Kidney (tissue), 14 donors: ENCODE results near the gene DIMT1. TPM values are rescaled to one million over a fixed set of nuclear protein-coding genes. Genes with fewer than 3 reads are reported as not detected.

Experiments
- DNase-seq, 5 donors: peaks; one replicate each; pipeline ENCODE4 v3.0.0-alpha.2; 2013 to 2020
- FAIRE-seq: peaks from 2 replicates; lab custom pipeline; 2012; peaks lifted over from hg19 to GRCh38; lab: Jason Lieb, UNC
- H3K27ac ChIP-seq, 2 donors: one replicate each; pipeline ENCODE4 v1.7.0; 2013; ENCODE audit warnings: low read depth in 2 of 2, low read length in 2 of 2, inconsistent platforms in 1 of 2
- H3K27me3 ChIP-seq: one replicate; pipeline ENCODE4 v1.7.1; 2013; ENCODE audit warnings: low read length, inconsistent platforms; ENCODE audit not compliant: control insufficient read depth, insufficient read depth
- H3K36me3 ChIP-seq, 3 donors: one replicate each; pipeline versions ENCODE4 v1.7.0 to v1.7.1; 2013; ENCODE audit warnings: low read length in 3 of 3, control low read depth in 1 of 3, inconsistent platforms in 1 of 3; ENCODE audit not compliant: insufficient read depth in 3 of 3, control insufficient read depth in 2 of 3
- H3K4me1 ChIP-seq, 3 donors: one replicate each; pipeline versions ENCODE4 v1.7.0 to v1.7.1; 2013; ENCODE audit warnings: low read length in 3 of 3, inconsistent platforms in 1 of 3, low read depth in 1 of 3; ENCODE audit not compliant: control insufficient read depth in 2 of 3, insufficient read depth in 2 of 3
- H3K4me3 ChIP-seq, 3 donors: one replicate each; pipeline versions ENCODE4 v1.7.0 to v1.8.1; 2013; ENCODE audit warnings: low read length in 3 of 3, control low read depth in 1 of 3, inconsistent platforms in 1 of 3
- H3K9ac ChIP-seq, 3 donors: one replicate each; pipeline versions ENCODE4 v1.7.0 to v1.7.1; 2013; ENCODE audit warnings: low read length in 3 of 3, control low read depth in 1 of 3, inconsistent platforms in 1 of 3
- H3K9me3 ChIP-seq, 3 donors: one replicate each; pipeline versions ENCODE4 v1.7.0 to v1.7.1; 2013; ENCODE audit warnings: low read length in 3 of 3, control low read depth in 1 of 3, inconsistent platforms in 1 of 3; ENCODE audit not compliant: control insufficient read depth in 2 of 3, insufficient read depth in 1 of 3
- intact Hi-C: fragments of 100-400 bp; cut with DNase I; formaldehyde crosslinking; loops from one replicate; pipeline ENCODE4 v1.11.1; 2022
- polyA plus RNA-seq: library from polyadenylated mRNA; stranded (reverse); fragments of 350-450 nt; fragmentation: Illumina TruSeq; extraction: RNeasy Lipid Tissue Mini Kit (QIAGEN cat#74804); gene quantifications from one replicate; pipeline ENCODE4 v1.2.3, GENCODE V29; 2014; ENCODE audit warnings: low read depth, low replicate concordance; ENCODE audit not compliant: insufficient read depth
- total RNA-seq: library from RNA; stranded (reverse); fragmentation: NEBNext Ultra II Directional; extraction: Animal tissue kit (Norgen Biotek cat#: 25700); gene quantifications from one replicate; pipeline ENCODE4 v1.2.1, GENCODE V29; 2021
- TF ChIP-seq, protein P1 (sequence below): IDR thresholded peaks from 3 replicates; pipeline ENCODE4 v1.5.1; 2012; ENCODE audit warnings: mild to moderate bottlenecking, moderate library complexity, borderline replicate concordance; ENCODE audit not compliant: insufficient read depth; ENCODE audit errors: extremely low read depth
- donor health status: control.
- donor health status: control.
- donor health status: control.
- donor health status: control.
- donor health status: control.
- donor health status: DM: yes; HTN: yes; CAD: no.
- donor health status: Normal renal cell carcinoma (clear cell type).

Gene DIMT1
- total and polyA plus RNA-seq, 2 donors from 2014 or later, result 9.9 to 19.9 TPM

DNA sequence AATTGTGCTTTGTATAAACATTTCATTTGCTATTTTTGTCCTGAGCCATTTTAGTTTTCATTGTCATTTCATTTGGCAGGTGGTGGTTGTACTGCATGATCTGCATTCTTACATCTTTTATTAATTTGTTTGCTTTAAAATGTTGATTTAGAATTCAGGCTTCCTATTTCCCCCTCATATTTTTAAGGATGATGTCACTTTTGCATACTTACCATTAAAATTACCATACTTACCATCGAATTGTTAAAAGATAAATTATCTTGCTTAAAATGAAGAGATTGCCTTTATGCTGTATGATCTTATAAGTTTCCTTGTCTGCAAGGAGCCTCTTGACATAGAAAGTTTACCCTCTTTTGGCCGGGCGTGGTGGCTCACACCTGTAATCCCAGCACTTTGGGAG, 31.1 kb downstream of the DIMT1 start:
- DNase-seq, result no peak
- TF ChIP-seq, protein P1, sequence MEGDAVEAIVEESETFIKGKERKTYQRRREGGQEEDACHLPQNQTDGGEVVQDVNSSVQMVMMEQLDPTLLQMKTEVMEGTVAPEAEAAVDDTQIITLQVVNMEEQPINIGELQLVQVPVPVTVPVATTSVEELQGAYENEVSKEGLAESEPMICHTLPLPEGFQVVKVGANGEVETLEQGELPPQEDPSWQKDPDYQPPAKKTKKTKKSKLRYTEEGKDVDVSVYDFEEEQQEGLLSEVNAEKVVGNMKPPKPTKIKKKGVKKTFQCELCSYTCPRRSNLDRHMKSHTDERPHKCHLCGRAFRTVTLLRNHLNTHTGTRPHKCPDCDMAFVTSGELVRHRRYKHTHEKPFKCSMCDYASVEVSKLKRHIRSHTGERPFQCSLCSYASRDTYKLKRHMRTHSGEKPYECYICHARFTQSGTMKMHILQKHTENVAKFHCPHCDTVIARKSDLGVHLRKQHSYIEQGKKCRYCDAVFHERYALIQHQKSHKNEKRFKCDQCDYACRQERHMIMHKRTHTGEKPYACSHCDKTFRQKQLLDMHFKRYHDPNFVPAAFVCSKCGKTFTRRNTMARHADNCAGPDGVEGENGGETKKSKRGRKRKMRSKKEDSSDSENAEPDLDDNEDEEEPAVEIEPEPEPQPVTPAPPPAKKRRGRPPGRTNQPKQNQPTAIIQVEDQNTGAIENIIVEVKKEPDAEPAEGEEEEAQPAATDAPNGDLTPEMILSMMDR, result no peak
- Histone ChIP-seq H3K4me1 (no peaks in the 10 kb centered on the region), H3K9me3 (no peaks in the 10 kb centered on the region), H3K9ac (no peak overlapping the region), H3K36me3 (peaks cover 4 to 10% (median 9%) of the 10 kb centered on the region in 3 donors), H3K27ac (no peak overlapping the region), H3K27me3 (no peaks in the 10 kb centered on the region), H3K4me3 (no peak overlapping the region)
- intact Hi-C loops, result no loop called here
- FAIRE-seq, result no peak

DNA sequence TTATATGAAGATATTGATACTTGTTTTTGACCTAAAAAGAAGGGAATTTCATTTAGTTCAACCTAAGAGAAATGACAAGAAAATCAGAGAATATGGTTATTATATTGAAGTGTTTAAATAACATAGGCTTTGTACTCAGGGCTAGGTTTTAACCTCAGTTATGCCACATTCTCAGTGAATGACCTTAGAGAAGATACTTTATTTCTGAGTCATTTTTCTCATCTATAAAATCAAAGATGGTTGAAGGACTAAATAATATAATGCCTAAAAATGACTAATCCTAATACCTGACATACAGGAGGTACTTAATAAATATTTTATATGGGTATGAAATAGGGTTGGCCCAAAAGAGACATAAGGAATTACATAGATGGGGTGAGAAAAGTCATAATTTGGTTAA, 32.3 kb downstream of the DIMT1 start:
- no peak overlapping the region for H3K9ac ChIP-seq
- intact Hi-C loops, result no loop called here
- DNase-seq (no peak), FAIRE-seq (no peak)
- H3K9me3 ChIP-seq, result no peaks in the 10 kb centered on the region
- no peak overlapping the region for H3K4me3 ChIP-seq
- H3K27ac ChIP-seq, result no peak overlapping the region
- no peaks in the 10 kb centered on the region for H3K27me3 ChIP-seq
- peaks cover 4 to 9% (median 9%) of the 10 kb centered on the region in 3 donors for H3K36me3 ChIP-seq
- TF ChIP-seq, protein P1, result no peak
- no peaks in the 10 kb centered on the region for H3K4me1 ChIP-seq

DNA sequence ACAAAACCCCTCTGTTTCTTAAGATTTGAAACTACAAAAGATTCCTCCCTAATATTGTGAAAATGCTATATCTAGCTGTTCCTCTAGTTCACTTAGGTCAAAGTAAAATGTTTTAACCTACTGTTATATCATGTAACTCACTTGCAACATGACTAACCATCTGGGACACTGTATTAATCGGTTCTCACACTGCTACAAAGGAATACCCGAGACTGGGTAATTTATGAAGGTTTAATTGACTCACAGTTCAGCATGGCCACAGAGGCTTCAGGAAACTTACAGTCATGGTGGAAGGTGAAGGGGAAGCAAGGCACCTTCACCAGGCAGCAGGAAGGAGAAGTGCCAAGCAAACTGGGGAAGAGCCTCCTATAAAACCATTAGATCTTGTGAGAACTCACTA, 34.7 kb downstream of the DIMT1 start:
- DNase-seq (no peak), FAIRE-seq (no peak)
- no peaks in the 10 kb centered on the region for H3K4me1 ChIP-seq
- H3K4me3 ChIP-seq, result no peak overlapping the region
- TF ChIP-seq, protein P1, result no peak
- no peaks in the 10 kb centered on the region for H3K9me3 ChIP-seq
- intact Hi-C loops, result no loop called here
- no peak overlapping the region for H3K9ac ChIP-seq
- H3K27ac ChIP-seq, result no peak overlapping the region
- H3K36me3 ChIP-seq, result peaks cover 2 to 11% (median 7%) of the 10 kb centered on the region in 3 donors
- H3K27me3 ChIP-seq, result no peaks in the 10 kb centered on the region

DNA sequence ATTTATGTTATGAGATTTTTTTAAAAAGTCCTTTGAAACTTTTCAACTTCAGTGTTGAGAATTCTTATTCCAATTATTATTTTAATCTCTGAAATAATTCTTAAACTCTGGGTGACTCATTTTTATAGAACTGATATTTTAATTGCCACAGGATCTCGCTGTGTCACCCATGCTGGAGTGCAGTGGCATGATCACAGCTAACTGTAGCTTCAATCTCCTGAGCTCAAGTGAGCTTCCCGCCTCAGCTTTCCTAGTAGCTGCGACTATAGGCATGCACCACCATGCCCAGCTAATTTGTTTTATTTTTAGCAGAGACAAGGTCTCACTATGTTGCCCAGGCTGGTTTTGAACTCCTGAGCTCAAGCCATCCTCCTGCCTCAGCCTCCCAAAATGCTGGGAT, 41.0 kb downstream of the DIMT1 start:
- Histone ChIP-seq H3K27me3 (no peaks in the 10 kb centered on the region), H3K9me3 (no peaks in the 10 kb centered on the region), H3K4me1 (no peaks in the 10 kb centered on the region), H3K36me3 (peaks cover 5 to 13% (median 6%) of the 10 kb centered on the region in 3 donors), H3K27ac (no peak overlapping the region), H3K4me3 (no peak overlapping the region), H3K9ac (no peak overlapping the region)
- FAIRE-seq (no peak), DNase-seq (no peak)
- intact Hi-C loops, result no loop called here
- TF ChIP-seq, protein P1, result no peak
